Measurements from ENCODE around the gene CHMP4B. TPM values are rescaled to one million over a fixed set of nuclear protein-coding genes. Genes with fewer than 3 reads are reported as not detected.

The CHMP4B gene
- total RNA-seq, 1 experiment from 2014 or later, result 87.5 TPM

GRCh38 chr20:33836277-33836676, 25.1 kb downstream of the CHMP4B start:
- DNase-seq (ENCODE audit: low read depth, low spot score) (no peak), ATAC-seq (no peak)
- H3K36me3 ChIP-seq (ENCODE audit: control insufficient read depth, insufficient read depth, low read length), result no peaks in the 10 kb centered on the region; the same call in 1 of the 2 replicates
- H3K4me3 ChIP-seq (ENCODE audit: low read depth in 2 of 2, low read length in 2 of 2), result no peak overlapping the region
- no peaks in the 10 kb centered on the region for H3K27me3 ChIP-seq (ENCODE audit: control insufficient read depth, insufficient read depth, low read length)
- ChIA-PET POLR2A (no interaction called here), CTCF (no interaction called here)
- no peak overlapping the region for H3K27ac ChIP-seq (ENCODE audit: low read length)
- TF ChIP-seq TCF7L2 (IDR thresholded peaks at IDR 0.05; ENCODE audit: low read depth, low read length) (no peak), SIN3A (IDR thresholded peaks at IDR 0.05; ENCODE audit: borderline replicate concordance, insufficient read depth, low read depth, low read length) (no peak), REST (IDR thresholded peaks at IDR 0.05; ENCODE audit: insufficient read depth in 1 of 2, low read depth in 2 of 2, low read length in 1 of 2) (no peak), POLR2AphosphoS5 (IDR thresholded peaks at IDR 0.05; ENCODE audit: low read depth, low read length) (no peak), CTCF (IDR thresholded peaks at IDR 0.05) (no peak)
- no peaks in the 10 kb centered on the region for H3K9me3 ChIP-seq (ENCODE audit: control insufficient read depth, insufficient read depth, low read depth, low read length)
- H3K4me1 ChIP-seq (ENCODE audit: control insufficient read depth, insufficient read depth, low read length), result peaks cover 17% of the 10 kb centered on the region
- in situ Hi-C loops (cut with HindIII; ENCODE audit: low pct_unique_long_range_greater_than_20kb, low sequenced_read_pairs), result no loop called here
- BruUV-seq (replicated peaks), result no TSS peak
- intact Hi-C loops (cut with micrococcal nuclease; ENCODE audit: unreplicated experiment), result no loop called here

GRCh38 chr20:33837096-33837830, 26.1 kb downstream of the CHMP4B start:
- CTCF ChIA-PET, result no interaction called here
- H3K36me3 ChIP-seq (ENCODE audit: control insufficient read depth, insufficient read depth, low read length), result no peaks in the 10 kb centered on the region; the same call in 1 of the 2 replicates
- no peak overlapping the region for H3K4me3 ChIP-seq (ENCODE audit: low read depth in 2 of 2, low read length in 2 of 2)
- no peaks in the 10 kb centered on the region for H3K27me3 ChIP-seq (ENCODE audit: control insufficient read depth, insufficient read depth, low read length)
- POLR2A ChIA-PET, result interaction anchor here (0.7 kb wide), 1 partner anchor 379 kb away, joined by 3 read pairs; no protein-coding TSS in a partner anchor
- no peak for ATAC-seq
- intact Hi-C loops (cut with micrococcal nuclease; ENCODE audit: unreplicated experiment) (no loop called here), in situ Hi-C loops (cut with HindIII; ENCODE audit: low pct_unique_long_range_greater_than_20kb, low sequenced_read_pairs) (no loop called here)
- H3K9me3 ChIP-seq (ENCODE audit: control insufficient read depth, insufficient read depth, low read depth, low read length), result no peaks in the 10 kb centered on the region
- peaks cover 15% of the 10 kb centered on the region for H3K4me1 ChIP-seq (ENCODE audit: control insufficient read depth, insufficient read depth, low read length)
- no peak for TF ChIP-seq TCF7L2 (IDR thresholded peaks at IDR 0.05; ENCODE audit: low read depth, low read length)
- BruUV-seq (replicated peaks), result no TSS peak
- H3K27ac ChIP-seq (ENCODE audit: low read length), result no peak overlapping the region
- no peak for DNase-seq (ENCODE audit: low read depth, low spot score)
